K562 (cell line): Measurements from ENCODE around the gene ETV4. TPM values are rescaled to one million over a fixed set of nuclear protein-coding genes. Genes with fewer than 3 reads are reported as not detected.

Experiments
- CCAR2 ChIP-seq: fragments of 200-400 bp; formaldehyde crosslinking; IDR thresholded peaks from 2 replicates; pipeline ENCODE4 v1.6.1; 2017; ENCODE audit warnings: mild to moderate bottlenecking, low read depth, low read length
- CHD7 ChIP-seq: fragments of 200-600 bp; sonication (generic); IDR thresholded peaks from one replicate; pipeline ENCODE4 v1.6.1; 2012; ENCODE audit warnings: mild to moderate bottlenecking, low read depth, low read length, inconsistent platforms
- E2F6 ChIP-seq, 2 experiments: IDR thresholded peaks; 2 replicates each; pipeline ENCODE4 v1.6.1; 2011; ENCODE audit warnings: borderline replicate concordance in 1 of 2, control low read depth in 1 of 2, low read depth in 1 of 2, low read length in 1 of 2, mild to moderate bottlenecking in 1 of 2, mixed read lengths in 1 of 2, moderate library complexity in 1 of 2; ENCODE audit not compliant: insufficient read depth in 1 of 2, insufficient read length in 1 of 2, poor library complexity in 1 of 2, severe bottlenecking in 1 of 2; ENCODE audit errors: extremely low read depth in 1 of 2
- JUND ChIP-seq, 2 experiments: IDR thresholded peaks; 2 replicates in 1 of 2; 3 replicates in 1 of 2; pipeline ENCODE4 v1.6.1; 2011; ENCODE audit warnings: borderline replicate concordance in 2 of 2, low read depth in 2 of 2, low read length in 2 of 2, improper control_type of control experiment in 1 of 2, missing biosample characterization in 1 of 2, missing genetic modification characterization in 1 of 2, missing genetic modification reagents in 1 of 2
- MTA2 ChIP-seq: fragments of 450-650 bp; IDR thresholded peaks from 2 replicates; pipeline ENCODE4 v1.6.1; 2016; ENCODE audit warnings: low read depth
- NEUROD1 ChIP-seq: fragments of 150-350 bp; IDR thresholded peaks from 2 replicates; pipeline ENCODE4 v1.6.1; 2014; ENCODE audit warnings: borderline replicate concordance, low read length, low read depth; ENCODE audit not compliant: partially characterized antibody
- RBM25 ChIP-seq: fragments of 200-400 bp; formaldehyde crosslinking; IDR thresholded peaks from 2 replicates; pipeline ENCODE4 v1.6.1; 2018; ENCODE audit warnings: low read length, low read depth, moderate library complexity; ENCODE audit not compliant: severe bottlenecking
- TBL1XR1 ChIP-seq, 2 experiments: IDR thresholded peaks; 2 replicates each; pipeline ENCODE4 v1.6.1; 2012; ENCODE audit warnings: improper control_type of control experiment in 2 of 2, low read length in 2 of 2, mild to moderate bottlenecking in 1 of 2
- THAP12 ChIP-seq: fragments of 250-450 bp; sonication (Bioruptor Pico); IDR thresholded peaks from 2 replicates; pipeline ENCODE4 v1.9.0; 2021; ENCODE audit warnings: mild to moderate bottlenecking, inconsistent platforms
- ZEB2 ChIP-seq: fragments of 450-650 bp; IDR thresholded peaks from 2 replicates; pipeline ENCODE4 v1.6.1; 2016
- ZNF175 ChIP-seq: fragments of 200-800 bp; sonication (Bioruptor generic); IDR thresholded peaks from 2 replicates; pipeline ENCODE4 v1.6.1; 2016; ENCODE audit warnings: low read depth, mild to moderate bottlenecking, missing genetic modification characterization, missing compliant biosample characterization
- polyA plus RNA-seq, 8 experiments: library from polyadenylated mRNA; depleted of rRNA in 4 of 8; stranded (reverse) in 5 of 8; unstranded in 3 of 8; fragments of >200 nt; fragmentation: Nextera tagmentation in 2 of 8; fragmentation: Illumina TruSeq in 1 of 8; extraction: Ambion mirVana in 2 of 8; extraction: Trizol in 1 of 8; gene quantifications; 2 replicates each; pipeline versions ENCODE4 v1.2.1 to v1.2.3, GENCODE V29; 2011 to 2014; ENCODE audit warnings: inconsistent platforms in 1 of 8, missing spikeins in 1 of 8
- total RNA-seq, 7 experiments: library from RNA; depleted of rRNA in 6 of 7; stranded (reverse); fragments of >200 nt in 6 of 7; fragmentation: Illumina TruSeq in 2 of 7; extraction: Trizol in 2 of 7; gene quantifications; 2 replicates each; pipeline versions ENCODE4 v1.2.1 to v1.2.3, GENCODE V29; 2011 to 2021; ENCODE audit warnings: low replicate concordance in 1 of 7

ETV4 gene
- total and polyA plus RNA-seq, 9 of the 15 experiments (the other 6 are each of a cell fraction or from before 2014, with no cell fraction given), result 5.5 to 66.3 (median 28.2) TPM

- TF ChIP-seq CHD7 (no peak), CCAR2 (no peak), E2F6 (IDR thresholded peaks at IDR 0.05; ENCODE audit: borderline replicate concordance in 1 of 2, extremely low read depth in 1 of 2, insufficient read depth in 1 of 2, insufficient read length in 1 of 2, low read depth in 1 of 2, low read length in 1 of 2, poor library complexity in 1 of 2, severe bottlenecking in 1 of 2) (no peak), TBL1XR1 (IDR thresholded peaks at IDR 0.05; ENCODE audit: low read length in 2 of 2) (no peak), RBM25 (peak; percentile 10), THAP12 (CRISPR knock-in tag) (no peak), ZNF175 (no peak), JUND (IDR thresholded peaks at IDR 0.05; ENCODE audit: borderline replicate concordance, low read depth, low read length) (peak; percentile 68; the same call in 1 of the 2 replicates), JUND (tag; IDR thresholded peaks at IDR 0.05; ENCODE audit: borderline replicate concordance, low read depth, low read length) (peak; percentile 42; the same call in 1 of the 3 replicates), ZEB2 (no peak), NEUROD1 (no peak), MTA2 (no peak)
Measured at GRCh38 chr17:43572368-43572980, 26.3 kb upstream of the ETV4 start (continued).
